Dermis blood vessel endothelial cell (primary cell): ENCODE data around the gene SYNPR. TPM values are rescaled to one million over a fixed set of nuclear protein-coding genes. Genes with fewer than 3 reads are reported as not detected.
"Not testable (repeated sequence)": the region's sequence is repeated elsewhere in the genome, so short reads cannot be mapped to it uniquely, and the experiment has no call there.

Source experiments
- DNase-seq: peaks from one replicate; pipeline ENCODE4 v3.0.0; 2010
- total RNA-seq: library from RNA; depleted of rRNA; stranded (reverse); fragments of >200 nt; gene quantifications from 2 replicates; pipeline ENCODE4 v1.2.3, GENCODE V29; 2014

The SYNPR gene
- total RNA-seq, 1 donor from 2014 or later = not detected

DNA sequence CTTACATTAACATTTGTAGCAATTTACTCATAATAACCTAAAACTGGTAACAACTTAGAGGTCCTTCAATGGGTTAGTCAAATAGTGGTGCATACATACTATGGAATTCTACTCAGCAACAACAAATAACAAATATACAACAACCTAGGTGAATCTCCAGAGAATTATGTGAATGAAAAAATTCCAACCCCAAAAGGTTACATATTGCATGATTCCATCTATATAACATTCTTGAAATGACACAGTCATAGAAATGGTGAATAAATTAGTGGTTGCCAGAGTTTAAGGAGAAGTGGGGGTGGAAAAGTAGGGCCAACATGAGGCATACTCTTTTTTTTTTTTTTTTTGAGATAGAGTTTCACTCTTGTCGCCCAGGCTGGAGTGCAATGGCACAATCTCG is 361.7 kb downstream of the SYNPR start:
- DNase-seq = no peak

DNA sequence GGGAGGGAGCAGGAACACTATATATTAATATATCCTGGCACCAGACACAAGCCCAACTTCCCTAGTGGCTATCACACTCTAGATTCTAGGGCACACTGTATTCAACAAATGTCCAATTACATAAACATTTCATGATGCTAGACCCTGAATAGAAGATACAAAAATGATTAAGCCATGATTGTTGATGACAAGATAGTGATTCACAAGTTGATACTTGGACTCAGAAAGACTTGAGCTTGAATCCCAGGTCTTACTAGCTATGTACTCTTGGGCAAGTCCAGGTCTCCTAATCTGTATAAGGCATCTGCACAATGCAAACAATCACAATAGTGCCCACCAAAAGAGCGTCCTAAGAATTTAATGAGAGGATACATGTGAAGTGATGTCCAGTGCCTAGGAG is 364.4 kb downstream of the SYNPR start:
- DNase-seq = no peak

DNA sequence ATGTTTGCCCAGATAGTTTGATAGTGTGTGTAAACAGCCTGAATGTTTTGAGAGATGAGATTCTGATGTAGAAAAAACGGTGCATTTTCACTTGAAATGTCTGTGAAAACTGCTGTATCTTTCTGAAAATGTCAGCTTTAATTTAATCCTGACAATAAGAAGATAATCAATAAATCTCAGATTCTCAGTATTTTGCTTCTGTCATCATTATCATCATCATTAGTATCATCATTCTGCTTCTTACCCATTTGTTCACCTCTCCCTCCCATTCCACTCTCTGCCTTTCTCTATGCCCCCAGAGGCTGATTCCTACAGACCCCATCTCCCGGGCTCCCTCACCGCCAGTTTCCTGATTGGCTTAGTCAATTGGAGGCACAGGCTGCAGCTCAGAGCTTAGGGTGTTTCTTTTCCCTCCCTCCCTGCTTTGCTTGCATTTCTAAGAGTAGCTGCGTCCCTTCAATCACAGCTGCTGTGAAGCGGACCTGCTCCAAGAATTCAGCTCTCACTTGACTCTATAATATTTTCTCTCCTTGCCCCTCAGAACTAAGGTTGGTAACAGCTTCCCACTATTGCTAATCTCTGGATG is 366.2 kb downstream of the SYNPR start:
- DNase-seq = no peak

DNA sequence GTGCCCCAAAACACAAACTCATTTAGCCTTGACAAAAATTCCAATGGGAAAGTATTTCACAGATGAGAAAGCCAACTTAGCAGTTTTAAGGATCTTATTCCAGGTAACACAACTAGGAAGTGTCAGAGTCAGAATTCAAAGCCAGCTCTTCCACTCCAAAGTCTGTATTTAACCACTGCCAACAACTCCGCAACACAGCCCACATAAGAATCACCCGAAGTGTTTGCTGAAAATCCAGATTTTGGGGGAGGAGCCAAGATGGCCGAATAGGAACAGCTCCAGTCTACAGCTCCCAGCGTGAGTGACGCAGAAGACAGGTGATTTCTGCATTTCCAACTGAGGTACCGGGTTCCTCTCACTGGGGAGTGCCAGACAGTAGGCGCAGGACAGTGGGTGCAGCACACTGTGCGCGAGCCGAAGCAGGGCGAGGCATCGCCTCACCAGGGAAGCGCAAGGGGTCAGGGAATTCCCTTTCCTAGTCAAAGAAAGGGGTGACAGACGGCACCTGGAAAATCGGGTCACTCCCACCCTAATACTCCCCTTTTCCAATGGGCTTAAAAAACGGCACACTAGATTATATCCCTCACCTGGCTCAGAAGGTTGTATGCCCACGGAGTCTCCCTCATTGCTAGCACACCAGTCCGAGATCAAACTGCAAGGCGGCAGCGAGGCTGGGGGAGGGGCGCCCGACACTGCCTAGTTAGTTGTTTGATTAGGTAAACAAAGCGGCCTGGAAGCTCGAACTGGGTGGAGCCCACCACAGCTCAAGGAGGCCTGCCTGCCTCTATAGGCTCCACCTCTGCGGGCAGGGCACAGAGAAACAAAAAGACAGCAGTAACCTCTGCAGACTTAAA is 367.0 kb downstream of the SYNPR start:
- DNase-seq = not testable (repeated sequence)

DNA sequence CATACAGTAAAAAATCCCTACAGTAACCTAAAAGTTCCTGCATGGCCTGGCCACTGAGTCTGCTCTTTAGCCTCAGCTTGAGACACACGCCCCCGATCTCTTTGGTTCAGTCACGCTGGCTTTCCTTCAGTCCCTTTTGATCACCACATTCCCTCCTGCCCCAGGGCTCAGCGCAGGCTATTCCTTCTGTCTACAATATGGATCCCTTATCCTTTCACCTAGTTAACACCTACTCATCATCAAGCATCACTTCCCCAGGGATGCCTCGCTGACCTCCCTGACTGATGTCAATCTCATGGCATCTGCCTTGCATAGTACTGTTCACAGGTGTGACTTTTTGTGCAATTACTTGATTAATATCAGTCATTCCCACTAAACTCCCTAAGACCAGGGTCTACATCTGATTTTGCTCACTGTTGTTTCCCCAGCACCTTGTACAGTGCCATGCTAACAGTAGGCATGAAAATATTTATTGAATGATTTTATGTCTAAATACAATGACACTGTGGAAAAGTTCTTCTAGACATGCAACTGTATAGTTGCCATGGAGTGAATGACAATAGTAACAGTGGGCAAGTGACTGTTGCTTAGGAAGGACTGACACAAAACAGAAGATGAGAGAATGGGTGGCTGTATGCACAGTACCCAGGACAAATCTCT is 374.1 kb downstream of the SYNPR start, which contains the start of gene SNTN:
Gene SNTN (plus strand): TSS at position 610 of the 660 bp plus-strand sequence. CDS start 13 bp downstream, at position 623.
- no peak for DNase-seq

DNA sequence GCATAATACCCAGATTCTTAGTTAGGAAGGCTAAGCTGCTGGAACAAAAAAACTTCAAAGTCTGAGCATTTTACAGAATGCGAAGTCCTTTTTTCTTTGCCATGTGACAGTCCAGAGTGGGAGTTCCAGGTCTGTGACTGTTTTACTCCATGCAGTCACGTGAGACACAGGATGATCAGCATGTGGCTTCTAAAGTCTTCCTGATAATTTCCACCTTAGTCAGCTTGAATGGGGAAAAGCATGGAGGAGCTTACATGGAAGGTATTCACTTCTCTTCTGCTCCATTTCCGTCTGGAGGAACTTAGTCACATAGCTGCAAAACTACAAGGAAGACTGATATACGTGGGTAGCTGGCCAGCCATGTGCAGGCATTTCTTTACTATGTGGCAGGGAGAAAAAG is 376.1 kb downstream of the SYNPR start:
- no peak for DNase-seq

DNA sequence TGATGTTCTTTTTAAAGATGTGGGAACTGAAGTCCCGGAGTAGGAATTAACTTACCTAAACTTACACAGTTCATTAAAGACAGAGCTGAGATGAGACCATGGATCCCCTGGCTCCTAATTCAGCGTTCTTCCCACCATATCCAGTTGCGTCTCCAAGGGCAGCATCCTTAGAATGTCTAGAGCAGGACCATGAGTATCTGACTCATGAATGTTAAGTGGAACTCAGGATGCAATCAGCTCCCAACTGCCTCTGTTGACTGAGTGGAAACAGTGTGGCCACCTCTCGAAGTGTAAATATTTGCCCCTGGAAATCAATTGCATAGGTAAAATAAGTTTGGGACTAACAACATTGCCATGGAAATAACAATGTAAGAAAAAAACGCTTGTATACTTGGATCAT is 376.8 kb downstream of the SYNPR start:
- no peak for DNase-seq

DNA sequence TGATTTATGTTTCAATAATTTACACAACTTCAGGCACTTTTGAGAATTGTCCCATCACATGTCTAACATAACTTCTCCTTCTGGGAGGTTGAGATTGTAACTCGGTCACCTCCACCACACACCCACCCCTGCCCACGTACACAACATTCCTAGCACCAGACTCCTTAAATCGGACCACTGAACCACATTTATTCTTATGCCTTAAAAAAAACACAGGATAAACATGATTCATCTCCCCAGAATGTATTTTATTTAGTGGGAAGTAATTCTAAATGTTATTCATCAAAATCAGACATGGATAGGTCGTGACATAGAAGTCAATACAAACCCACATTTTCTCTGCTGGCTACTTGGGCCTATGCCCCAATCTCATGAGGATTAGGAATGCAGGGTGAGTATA is 377.4 kb downstream of the SYNPR start:
- no peak for DNase-seq

DNA sequence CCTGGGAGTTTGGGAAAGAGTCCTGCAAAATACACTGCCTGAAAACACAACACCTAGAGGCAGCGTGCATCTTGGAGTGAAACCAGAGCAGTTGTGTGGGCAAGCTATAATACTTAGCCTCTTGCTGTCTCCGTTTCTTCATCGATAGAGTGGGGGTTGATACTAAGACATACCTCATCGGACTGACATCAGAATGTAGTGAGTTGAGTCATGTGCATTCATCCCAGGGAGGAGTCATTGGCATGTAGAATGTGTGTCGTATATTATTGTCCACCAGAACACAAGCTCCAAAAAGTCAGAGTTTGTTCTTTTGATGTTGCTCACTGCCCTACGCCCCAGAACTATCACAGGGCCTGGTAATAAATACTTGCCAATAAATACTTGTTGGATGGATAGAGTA is 378.7 kb downstream of the SYNPR start:
- no peak for DNase-seq

DNA sequence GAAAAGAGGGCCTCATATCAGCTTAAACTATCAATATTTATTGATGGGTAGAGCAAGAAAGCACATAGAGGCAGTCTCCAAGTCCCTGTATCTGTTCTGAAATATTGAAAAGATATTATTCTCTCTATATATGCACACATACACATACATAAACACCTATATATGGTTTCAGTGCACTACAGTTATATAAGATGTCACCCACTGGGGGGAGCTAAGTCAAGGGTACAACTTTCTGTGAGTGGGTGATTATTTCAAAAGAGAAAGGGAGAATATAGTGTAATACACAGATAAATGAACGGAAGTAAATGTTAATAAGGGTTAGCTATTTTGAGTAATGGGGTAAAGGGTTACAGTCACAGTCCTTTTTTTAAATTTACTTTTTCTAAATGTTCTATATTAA is 383.1 kb downstream of the SYNPR start:
- DNase-seq = no peak

DNA sequence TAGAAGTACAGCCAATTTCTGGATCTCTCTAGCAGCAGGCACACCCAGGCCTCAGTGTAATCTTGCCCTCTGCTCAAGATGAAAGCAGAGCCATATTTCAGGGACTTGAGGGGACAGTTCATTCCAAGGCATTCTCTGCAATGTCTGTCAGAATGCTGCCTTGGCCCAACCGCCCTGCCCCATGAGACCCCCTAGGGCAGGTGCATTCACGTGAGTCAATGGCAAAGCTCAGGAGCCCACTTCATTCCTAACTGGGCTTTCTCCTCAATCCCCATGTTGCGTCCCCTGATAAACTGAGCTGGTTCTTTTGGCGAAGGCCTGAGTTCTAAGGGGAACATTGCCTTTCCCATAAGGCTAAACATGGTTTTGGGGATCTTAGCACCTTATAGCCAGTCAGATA is 383.9 kb downstream of the SYNPR start:
- DNase-seq = no peak

DNA sequence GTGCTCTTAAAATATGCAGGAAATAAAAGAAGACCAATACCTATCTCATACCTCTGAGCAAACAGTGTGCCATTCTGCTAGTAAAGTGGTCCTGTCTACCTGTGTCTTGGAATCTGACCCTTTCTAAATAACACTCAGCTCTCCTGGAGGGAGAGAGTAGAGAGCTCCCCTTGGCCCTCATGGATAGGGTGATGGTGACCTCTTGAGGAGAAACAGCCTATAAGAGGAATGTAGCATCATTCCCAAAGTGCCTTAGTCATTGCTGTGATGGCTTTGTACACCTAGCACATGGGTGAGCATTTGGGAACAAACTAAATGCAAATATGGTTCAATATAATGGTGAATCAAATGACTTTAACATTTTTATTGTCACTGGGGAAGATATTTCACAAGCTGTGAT is 384.4 kb downstream of the SYNPR start:
- DNase-seq = no peak
